GM23338 (cell line): ENCODE results near the gene PIGU. TPM values are rescaled to one million over a fixed set of nuclear protein-coding genes. Genes with fewer than 3 reads are reported as not detected.

Experiments used
- ATAC-seq: fragments of 200-7000 bp; cut with Tn5 transposase; 3 replicates; pipeline ENCODE4 v1.9.1; 2020
- DNase-seq: peaks from one replicate; pipeline ENCODE4 v3.0.0-alpha.2; 2015; ENCODE audit warnings: low spot score
- H2AFZ ChIP-seq: fragments of 200-600 bp; sonication (generic); 2 replicates; pipeline ENCODE4 v1.8.0; 2016; ENCODE audit warnings: antibody characterized with exemption, mild to moderate bottlenecking, moderate library complexity
- H3F3A ChIP-seq: fragments of 200-600 bp; sonication (generic); replicated peaks from 2 replicates; pipeline ENCODE4 v1.8.0; 2017; ENCODE audit warnings: antibody characterized with exemption, mixed run types, low read depth
- H3K27ac ChIP-seq: fragments of 200-600 bp; sonication (generic); 2 replicates; pipeline ENCODE4 v1.6.1; 2016; ENCODE audit warnings: low read depth
- H3K27me3 ChIP-seq: fragments of 200-600 bp; sonication (generic); 2 replicates; pipeline ENCODE4 v1.8.0; 2016; ENCODE audit warnings: mild to moderate bottlenecking, mixed run types, moderate library complexity; ENCODE audit not compliant: insufficient read depth
- H3K36me3 ChIP-seq: fragments of 200-600 bp; sonication (generic); 2 replicates; pipeline ENCODE4 v1.8.0; 2016; ENCODE audit warnings: mild to moderate bottlenecking; ENCODE audit not compliant: insufficient read depth
- H3K4me1 ChIP-seq: fragments of 200-600 bp; sonication (generic); 2 replicates; pipeline ENCODE4 v1.8.0; 2016; ENCODE audit warnings: mild to moderate bottlenecking, moderate library complexity; ENCODE audit not compliant: insufficient read depth
- H3K4me2 ChIP-seq: fragments of 200-600 bp; sonication (generic); 2 replicates; pipeline ENCODE4 v1.7.1; 2017; ENCODE audit warnings: mixed run types
- H3K4me3 ChIP-seq: fragments of 200-600 bp; sonication (generic); 2 replicates; pipeline ENCODE4 v1.6.1; 2016; ENCODE audit warnings: mixed run types
- H3K79me2 ChIP-seq: fragments of 200-600 bp; sonication (generic); replicated peaks from 2 replicates; pipeline ENCODE4 v1.8.0; 2017; ENCODE audit warnings: mild to moderate bottlenecking; ENCODE audit not compliant: insufficient read depth
- H3K9me2 ChIP-seq: fragments of 200-600 bp; sonication (generic); 2 replicates; pipeline ENCODE4 v1.8.0; 2017; ENCODE audit not compliant: insufficient read depth
- H4K20me1 ChIP-seq: fragments of 200-600 bp; sonication (generic); replicated peaks from 2 replicates; pipeline ENCODE4 v1.8.0; 2017; ENCODE audit warnings: mild to moderate bottlenecking; ENCODE audit not compliant: insufficient read depth
- H3K27ac Mint-ChIP-seq: 2 replicates; pipeline ENCODE4 v1.8.0; 2020; ENCODE audit warnings: inconsistent platforms, mild to moderate bottlenecking, moderate library complexity, mixed read lengths
- H3K27me3 Mint-ChIP-seq: 3 replicates; pipeline ENCODE4 v1.8.0; 2022; ENCODE audit warnings: low read depth, mild to moderate bottlenecking, moderate library complexity, mixed read lengths, inconsistent platforms; ENCODE audit not compliant: insufficient read depth, poor library complexity
- H3K36me3 Mint-ChIP-seq: 3 replicates; pipeline ENCODE4 v1.8.0; 2021; ENCODE audit warnings: low read depth, mild to moderate bottlenecking, inconsistent platforms, moderate library complexity, mixed read lengths
- H3K4me1 Mint-ChIP-seq: 3 replicates; pipeline ENCODE4 v1.8.0; 2020; ENCODE audit warnings: mild to moderate bottlenecking, inconsistent platforms, mixed read lengths
- H3K4me3 Mint-ChIP-seq: 3 replicates; pipeline ENCODE4 v1.8.0; 2021; ENCODE audit warnings: moderate library complexity, mild to moderate bottlenecking, inconsistent platforms, mixed read lengths
- H3K9me3 Mint-ChIP-seq: 3 replicates; pipeline ENCODE4 v1.8.0; 2020; ENCODE audit warnings: moderate library complexity, mild to moderate bottlenecking, inconsistent platforms, mixed read lengths
- CREB1 ChIP-seq: fragments of 250-450 bp; sonication (Bioruptor Pico); IDR thresholded peaks from 2 replicates; pipeline ENCODE4 v1.5.0; 2020; ENCODE audit warnings: low read depth, mild to moderate bottlenecking, moderate library complexity
- EZH2 ChIP-seq: fragments of 200-600 bp; sonication (generic); IDR thresholded peaks from one replicate; pipeline ENCODE4 v1.8.0; 2017; ENCODE audit warnings: antibody characterized with exemption, mild to moderate bottlenecking, low read depth; ENCODE audit not compliant: unreplicated experiment
- EZH2phosphoT487 ChIP-seq: fragments of 200-600 bp; sonication (generic); IDR thresholded peaks from one replicate; pipeline ENCODE4 v1.8.1; 2018; ENCODE audit warnings: antibody characterized with exemption; ENCODE audit not compliant: unreplicated experiment
- JUNB ChIP-seq: IDR thresholded peaks from one replicate; pipeline ENCODE4 v1.6.1; 2016; ENCODE audit warnings: antibody characterized with exemption; ENCODE audit not compliant: unreplicated experiment
- NANOG ChIP-seq: IDR thresholded peaks from 2 replicates; pipeline ENCODE4 v1.6.1; 2016; ENCODE audit warnings: antibody characterized with exemption, borderline replicate concordance
- POLR2AphosphoS5 ChIP-seq: IDR thresholded peaks from 2 replicates; pipeline ENCODE4 v1.6.1; 2016; ENCODE audit warnings: antibody characterized with exemption, low read depth
- STAT1 ChIP-seq: IDR thresholded peaks from one replicate; pipeline ENCODE4 v1.6.1; 2016; ENCODE audit warnings: antibody characterized with exemption; ENCODE audit not compliant: unreplicated experiment
- ZNF114 ChIP-seq: fragments of 250-450 bp; sonication (Bioruptor Pico); IDR thresholded peaks from 2 replicates; pipeline ENCODE4 v1.5.0; 2020; ENCODE audit warnings: mild to moderate bottlenecking, moderate library complexity
- ZNF331 ChIP-seq: fragments of 250-450 bp; sonication (Bioruptor Pico); IDR thresholded peaks from 2 replicates; pipeline ENCODE4 v1.5.0; 2020; ENCODE audit warnings: low read depth, mild to moderate bottlenecking, moderate library complexity
- polyA plus RNA-seq: library from polyadenylated mRNA; unstranded; fragments of >200 nt; fragmentation: Nextera tagmentation; extraction: Ambion mirVana; gene quantifications from 2 replicates; pipeline ENCODE4 v1.2.1, GENCODE V29; 2016
- total RNA-seq: library from RNA; depleted of rRNA; stranded (reverse); fragments of >200 nt; shearing (Covaris generic); gene quantifications from 2 replicates; pipeline ENCODE4 v1.2.3, GENCODE V29; 2014
- TF ChIP-seq, protein P1 (sequence below): IDR thresholded peaks from 2 replicates; pipeline ENCODE4 v1.6.1; 2016; ENCODE audit warnings: antibody characterized with exemption
- TF ChIP-seq, protein P2 (sequence below): IDR thresholded peaks from one replicate; pipeline ENCODE4 v1.6.1; 2018; ENCODE audit warnings: antibody characterized with exemption; ENCODE audit not compliant: unreplicated experiment
- TF ChIP-seq, protein P3 (sequence below): fragments of 250-450 bp; sonication (Bioruptor Pico); IDR thresholded peaks from 2 replicates; pipeline ENCODE4 v1.5.0; 2020; ENCODE audit warnings: mild to moderate bottlenecking, moderate library complexity
- TF ChIP-seq, protein P4 (sequence below), 2 experiments: fragments of 200-600 bp in 1 of 2; sonication (generic) in 1 of 2; conservative IDR thresholded peaks; 2 replicates each; pipeline versions ENCODE4 v1.5.1 to v1.6.1; 2016 to 2017; ENCODE audit warnings: antibody characterized with exemption in 2 of 2, low read depth in 2 of 2, mild to moderate bottlenecking in 2 of 2, moderate library complexity in 1 of 2

PIGU gene
- total and polyA plus RNA-seq, 2 experiments from 2014 or later: 24.3 to 28.9 TPM

DNA sequence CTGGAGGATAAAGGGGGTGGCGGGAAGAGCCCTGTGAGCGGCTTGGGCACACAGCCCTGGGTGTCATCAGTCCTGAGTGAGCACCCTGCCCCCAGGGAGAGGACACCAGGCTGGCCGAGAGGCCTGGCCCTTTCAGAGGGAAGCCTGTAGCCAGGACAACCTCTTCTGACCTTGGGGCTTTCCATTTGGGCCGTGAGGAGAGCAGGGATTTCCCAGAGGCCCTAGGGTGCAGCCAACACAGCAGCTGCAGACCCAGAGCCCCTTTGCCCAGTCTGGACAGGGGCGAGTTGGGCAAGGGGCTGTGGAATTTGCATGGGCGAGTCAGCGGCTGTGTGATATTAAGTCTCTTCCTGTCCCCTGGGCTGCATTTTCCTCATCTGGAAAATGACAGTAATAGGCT lies 112.1 kb downstream of the PIGU start:
- H3K4me3 ChIP-seq: no peak overlapping the region
- H3K4me1 ChIP-seq: no peaks in the 10 kb centered on the region
- no peak for TF ChIP-seq EZH2phosphoT487
- no peak for TF ChIP-seq ZNF114 (CRISPR knock-in tag)
- TF ChIP-seq EZH2: no peak
- TF ChIP-seq JUNB: no peak
- TF ChIP-seq, protein P1, sequence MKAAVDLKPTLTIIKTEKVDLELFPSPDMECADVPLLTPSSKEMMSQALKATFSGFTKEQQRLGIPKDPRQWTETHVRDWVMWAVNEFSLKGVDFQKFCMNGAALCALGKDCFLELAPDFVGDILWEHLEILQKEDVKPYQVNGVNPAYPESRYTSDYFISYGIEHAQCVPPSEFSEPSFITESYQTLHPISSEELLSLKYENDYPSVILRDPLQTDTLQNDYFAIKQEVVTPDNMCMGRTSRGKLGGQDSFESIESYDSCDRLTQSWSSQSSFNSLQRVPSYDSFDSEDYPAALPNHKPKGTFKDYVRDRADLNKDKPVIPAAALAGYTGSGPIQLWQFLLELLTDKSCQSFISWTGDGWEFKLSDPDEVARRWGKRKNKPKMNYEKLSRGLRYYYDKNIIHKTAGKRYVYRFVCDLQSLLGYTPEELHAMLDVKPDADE: no peak
- TF ChIP-seq, protein P2, sequence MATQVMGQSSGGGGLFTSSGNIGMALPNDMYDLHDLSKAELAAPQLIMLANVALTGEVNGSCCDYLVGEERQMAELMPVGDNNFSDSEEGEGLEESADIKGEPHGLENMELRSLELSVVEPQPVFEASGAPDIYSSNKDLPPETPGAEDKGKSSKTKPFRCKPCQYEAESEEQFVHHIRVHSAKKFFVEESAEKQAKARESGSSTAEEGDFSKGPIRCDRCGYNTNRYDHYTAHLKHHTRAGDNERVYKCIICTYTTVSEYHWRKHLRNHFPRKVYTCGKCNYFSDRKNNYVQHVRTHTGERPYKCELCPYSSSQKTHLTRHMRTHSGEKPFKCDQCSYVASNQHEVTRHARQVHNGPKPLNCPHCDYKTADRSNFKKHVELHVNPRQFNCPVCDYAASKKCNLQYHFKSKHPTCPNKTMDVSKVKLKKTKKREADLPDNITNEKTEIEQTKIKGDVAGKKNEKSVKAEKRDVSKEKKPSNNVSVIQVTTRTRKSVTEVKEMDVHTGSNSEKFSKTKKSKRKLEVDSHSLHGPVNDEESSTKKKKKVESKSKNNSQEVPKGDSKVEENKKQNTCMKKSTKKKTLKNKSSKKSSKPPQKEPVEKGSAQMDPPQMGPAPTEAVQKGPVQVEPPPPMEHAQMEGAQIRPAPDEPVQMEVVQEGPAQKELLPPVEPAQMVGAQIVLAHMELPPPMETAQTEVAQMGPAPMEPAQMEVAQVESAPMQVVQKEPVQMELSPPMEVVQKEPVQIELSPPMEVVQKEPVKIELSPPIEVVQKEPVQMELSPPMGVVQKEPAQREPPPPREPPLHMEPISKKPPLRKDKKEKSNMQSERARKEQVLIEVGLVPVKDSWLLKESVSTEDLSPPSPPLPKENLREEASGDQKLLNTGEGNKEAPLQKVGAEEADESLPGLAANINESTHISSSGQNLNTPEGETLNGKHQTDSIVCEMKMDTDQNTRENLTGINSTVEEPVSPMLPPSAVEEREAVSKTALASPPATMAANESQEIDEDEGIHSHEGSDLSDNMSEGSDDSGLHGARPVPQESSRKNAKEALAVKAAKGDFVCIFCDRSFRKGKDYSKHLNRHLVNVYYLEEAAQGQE: no peak
- no peak for TF ChIP-seq CREB1 (CRISPR knock-in tag)
- TF ChIP-seq POLR2AphosphoS5: no peak
- TF ChIP-seq NANOG: no peak
- TF ChIP-seq, protein P3, sequence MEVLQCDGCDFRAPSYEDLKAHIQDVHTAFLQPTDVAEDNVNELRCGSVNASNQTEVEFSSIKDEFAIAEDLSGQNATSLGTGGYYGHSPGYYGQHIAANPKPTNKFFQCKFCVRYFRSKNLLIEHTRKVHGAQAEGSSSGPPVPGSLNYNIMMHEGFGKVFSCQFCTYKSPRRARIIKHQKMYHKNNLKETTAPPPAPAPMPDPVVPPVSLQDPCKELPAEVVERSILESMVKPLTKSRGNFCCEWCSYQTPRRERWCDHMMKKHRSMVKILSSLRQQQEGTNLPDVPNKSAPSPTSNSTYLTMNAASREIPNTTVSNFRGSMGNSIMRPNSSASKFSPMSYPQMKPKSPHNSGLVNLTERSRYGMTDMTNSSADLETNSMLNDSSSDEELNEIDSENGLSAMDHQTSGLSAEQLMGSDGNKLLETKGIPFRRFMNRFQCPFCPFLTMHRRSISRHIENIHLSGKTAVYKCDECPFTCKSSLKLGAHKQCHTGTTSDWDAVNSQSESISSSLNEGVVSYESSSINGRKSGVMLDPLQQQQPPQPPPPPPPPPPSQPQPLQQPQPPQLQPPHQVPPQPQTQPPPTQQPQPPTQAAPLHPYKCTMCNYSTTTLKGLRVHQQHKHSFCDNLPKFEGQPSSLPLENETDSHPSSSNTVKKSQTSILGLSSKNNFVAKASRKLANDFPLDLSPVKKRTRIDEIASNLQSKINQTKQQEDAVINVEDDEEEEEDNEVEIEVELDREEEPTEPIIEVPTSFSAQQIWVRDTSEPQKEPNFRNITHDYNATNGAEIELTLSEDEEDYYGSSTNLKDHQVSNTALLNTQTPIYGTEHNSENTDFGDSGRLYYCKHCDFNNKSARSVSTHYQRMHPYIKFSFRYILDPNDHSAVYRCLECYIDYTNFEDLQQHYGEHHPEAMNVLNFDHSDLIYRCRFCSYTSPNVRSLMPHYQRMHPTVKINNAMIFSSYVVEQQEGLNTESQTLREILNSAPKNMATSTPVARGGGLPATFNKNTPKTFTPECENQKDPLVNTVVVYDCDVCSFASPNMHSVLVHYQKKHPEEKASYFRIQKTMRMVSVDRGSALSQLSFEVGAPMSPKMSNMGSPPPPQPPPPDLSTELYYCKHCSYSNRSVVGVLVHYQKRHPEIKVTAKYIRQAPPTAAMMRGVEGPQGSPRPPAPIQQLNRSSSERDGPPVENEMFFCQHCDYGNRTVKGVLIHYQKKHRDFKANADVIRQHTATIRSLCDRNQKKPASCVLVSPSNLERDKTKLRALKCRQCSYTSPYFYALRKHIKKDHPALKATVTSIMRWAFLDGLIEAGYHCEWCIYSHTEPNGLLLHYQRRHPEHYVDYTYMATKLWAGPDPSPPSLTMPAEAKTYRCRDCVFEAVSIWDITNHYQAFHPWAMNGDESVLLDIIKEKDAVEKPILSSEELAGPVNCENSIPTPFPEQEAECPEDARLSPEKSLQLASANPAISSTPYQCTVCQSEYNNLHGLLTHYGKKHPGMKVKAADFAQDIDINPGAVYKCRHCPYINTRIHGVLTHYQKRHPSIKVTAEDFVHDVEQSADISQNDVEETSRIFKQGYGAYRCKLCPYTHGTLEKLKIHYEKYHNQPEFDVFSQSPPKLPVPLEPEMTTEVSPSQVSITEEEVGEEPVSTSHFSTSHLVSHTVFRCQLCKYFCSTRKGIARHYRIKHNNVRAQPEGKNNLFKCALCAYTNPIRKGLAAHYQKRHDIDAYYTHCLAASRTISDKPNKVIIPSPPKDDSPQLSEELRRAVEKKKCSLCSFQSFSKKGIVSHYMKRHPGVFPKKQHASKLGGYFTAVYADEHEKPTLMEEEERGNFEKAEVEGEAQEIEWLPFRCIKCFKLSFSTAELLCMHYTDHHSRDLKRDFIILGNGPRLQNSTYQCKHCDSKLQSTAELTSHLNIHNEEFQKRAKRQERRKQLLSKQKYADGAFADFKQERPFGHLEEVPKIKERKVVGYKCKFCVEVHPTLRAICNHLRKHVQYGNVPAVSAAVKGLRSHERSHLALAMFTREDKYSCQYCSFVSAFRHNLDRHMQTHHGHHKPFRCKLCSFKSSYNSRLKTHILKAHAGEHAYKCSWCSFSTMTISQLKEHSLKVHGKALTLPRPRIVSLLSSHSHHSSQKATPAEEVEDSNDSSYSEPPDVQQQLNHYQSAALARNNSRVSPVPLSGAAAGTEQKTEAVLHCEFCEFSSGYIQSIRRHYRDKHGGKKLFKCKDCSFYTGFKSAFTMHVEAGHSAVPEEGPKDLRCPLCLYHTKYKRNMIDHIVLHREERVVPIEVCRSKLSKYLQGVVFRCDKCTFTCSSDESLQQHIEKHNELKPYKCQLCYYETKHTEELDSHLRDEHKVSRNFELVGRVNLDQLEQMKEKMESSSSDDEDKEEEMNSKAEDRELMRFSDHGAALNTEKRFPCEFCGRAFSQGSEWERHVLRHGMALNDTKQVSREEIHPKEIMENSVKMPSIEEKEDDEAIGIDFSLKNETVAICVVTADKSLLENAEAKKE (CRISPR knock-in tag): no peak
- TF ChIP-seq ZNF331: no peak
- TF ChIP-seq, protein P4, sequence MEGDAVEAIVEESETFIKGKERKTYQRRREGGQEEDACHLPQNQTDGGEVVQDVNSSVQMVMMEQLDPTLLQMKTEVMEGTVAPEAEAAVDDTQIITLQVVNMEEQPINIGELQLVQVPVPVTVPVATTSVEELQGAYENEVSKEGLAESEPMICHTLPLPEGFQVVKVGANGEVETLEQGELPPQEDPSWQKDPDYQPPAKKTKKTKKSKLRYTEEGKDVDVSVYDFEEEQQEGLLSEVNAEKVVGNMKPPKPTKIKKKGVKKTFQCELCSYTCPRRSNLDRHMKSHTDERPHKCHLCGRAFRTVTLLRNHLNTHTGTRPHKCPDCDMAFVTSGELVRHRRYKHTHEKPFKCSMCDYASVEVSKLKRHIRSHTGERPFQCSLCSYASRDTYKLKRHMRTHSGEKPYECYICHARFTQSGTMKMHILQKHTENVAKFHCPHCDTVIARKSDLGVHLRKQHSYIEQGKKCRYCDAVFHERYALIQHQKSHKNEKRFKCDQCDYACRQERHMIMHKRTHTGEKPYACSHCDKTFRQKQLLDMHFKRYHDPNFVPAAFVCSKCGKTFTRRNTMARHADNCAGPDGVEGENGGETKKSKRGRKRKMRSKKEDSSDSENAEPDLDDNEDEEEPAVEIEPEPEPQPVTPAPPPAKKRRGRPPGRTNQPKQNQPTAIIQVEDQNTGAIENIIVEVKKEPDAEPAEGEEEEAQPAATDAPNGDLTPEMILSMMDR (conservative IDR thresholded peaks at IDR 0.05; ENCODE audit: low read depth in 2 of 2): no peak
- TF ChIP-seq STAT1: no peak
- H3F3A ChIP-seq: no peaks in the 10 kb centered on the region
- peaks cover 3% of the 10 kb centered on the region for H3K27me3 Mint-ChIP-seq
- H3K79me2 ChIP-seq: no peaks in the 10 kb centered on the region
- DNase-seq (no peak), ATAC-seq (no peak)
- H4K20me1 ChIP-seq: no peaks in the 10 kb centered on the region; the same call in 1 of the 2 replicates
- H3K4me2 ChIP-seq: no peak overlapping the region
- H2AFZ ChIP-seq: no peak overlapping the region
- H3K9me2 ChIP-seq: no peaks in the 10 kb centered on the region
- H3K27me3 ChIP-seq: no peaks in the 10 kb centered on the region
- no peaks in the 10 kb centered on the region for H3K36me3 ChIP-seq
- H3K27ac ChIP-seq: no peak overlapping the region
- no peak overlapping the region for H3K27ac Mint-ChIP-seq
- H3K4me3 Mint-ChIP-seq: no peak overlapping the region
- no peaks in the 10 kb centered on the region; the same call in 1 of the 3 replicates for H3K36me3 Mint-ChIP-seq
- H3K9me3 Mint-ChIP-seq: no peaks in the 10 kb centered on the region
- peaks cover 14% of the 10 kb centered on the region for H3K4me1 Mint-ChIP-seq
